Stimulated activated CD8-positive, alpha-beta memory T cell treated with anti-CD3 and anti-CD28 coated beads, Interleukin-15, amount 100 ng/mL, for 4 hours (primary cell): ENCODE results near the gene SELENOS.
A peak's percentile ranks its signal among the peaks of the same experiment; 100 is the strongest.

ENCODE experiments used
- DNase-seq, 2 donors: peaks; one replicate each; pipeline ENCODE4 v3.0.0-alpha.2; 2020; ENCODE audit warnings: low read depth in 2 of 2

The SELENOS gene, protein sequence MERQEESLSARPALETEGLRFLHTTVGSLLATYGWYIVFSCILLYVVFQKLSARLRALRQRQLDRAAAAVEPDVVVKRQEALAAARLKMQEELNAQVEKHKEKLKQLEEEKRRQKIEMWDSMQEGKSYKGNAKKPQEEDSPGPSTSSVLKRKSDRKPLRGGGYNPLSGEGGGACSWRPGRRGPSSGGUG

DNA sequence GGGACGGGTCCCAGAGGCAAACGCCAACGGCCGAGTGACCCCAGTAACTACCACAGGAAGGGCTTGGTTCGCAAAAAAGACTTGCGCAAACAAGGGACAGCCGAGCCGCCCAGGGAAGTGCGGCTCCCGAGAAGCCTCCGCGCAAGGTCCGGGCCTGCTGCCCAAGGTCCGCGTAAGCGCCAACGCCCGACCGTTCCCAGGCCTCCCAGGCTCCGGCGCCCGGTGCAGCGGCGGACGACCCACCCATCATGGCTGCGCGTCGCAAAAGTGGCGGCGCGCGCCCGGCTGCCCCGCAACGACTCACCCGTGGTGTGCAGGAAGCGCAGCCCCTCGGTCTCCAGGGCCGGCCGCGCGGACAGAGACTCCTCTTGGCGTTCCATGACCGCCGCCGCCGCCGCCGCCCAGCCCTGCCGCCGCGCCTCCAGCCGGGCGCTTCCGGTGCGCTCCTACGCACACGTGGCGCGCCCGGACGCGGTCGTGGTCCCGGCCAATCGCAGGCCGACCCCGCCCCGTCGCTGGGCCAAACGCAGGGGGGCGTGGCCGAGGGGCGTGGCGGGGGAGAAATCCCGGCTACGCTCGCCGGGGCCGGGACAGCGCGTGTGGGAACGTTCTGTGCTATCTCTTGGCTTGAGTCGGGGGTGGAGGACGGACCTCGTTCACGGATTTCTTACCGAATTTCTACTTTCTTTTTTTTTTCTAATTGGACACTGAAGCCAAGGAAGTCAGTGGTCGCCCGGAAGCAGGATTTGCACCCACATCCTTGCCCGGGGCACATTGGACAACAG lies at the start of gene SELENOS:
Gene SELENOS, minus strand, starts transcription at position 448 of the 785 bp plus-strand sequence. Its CDS starts 68 bp downstream, at position 380.
- DNase-seq = peak; percentile 72 to 80

DNA sequence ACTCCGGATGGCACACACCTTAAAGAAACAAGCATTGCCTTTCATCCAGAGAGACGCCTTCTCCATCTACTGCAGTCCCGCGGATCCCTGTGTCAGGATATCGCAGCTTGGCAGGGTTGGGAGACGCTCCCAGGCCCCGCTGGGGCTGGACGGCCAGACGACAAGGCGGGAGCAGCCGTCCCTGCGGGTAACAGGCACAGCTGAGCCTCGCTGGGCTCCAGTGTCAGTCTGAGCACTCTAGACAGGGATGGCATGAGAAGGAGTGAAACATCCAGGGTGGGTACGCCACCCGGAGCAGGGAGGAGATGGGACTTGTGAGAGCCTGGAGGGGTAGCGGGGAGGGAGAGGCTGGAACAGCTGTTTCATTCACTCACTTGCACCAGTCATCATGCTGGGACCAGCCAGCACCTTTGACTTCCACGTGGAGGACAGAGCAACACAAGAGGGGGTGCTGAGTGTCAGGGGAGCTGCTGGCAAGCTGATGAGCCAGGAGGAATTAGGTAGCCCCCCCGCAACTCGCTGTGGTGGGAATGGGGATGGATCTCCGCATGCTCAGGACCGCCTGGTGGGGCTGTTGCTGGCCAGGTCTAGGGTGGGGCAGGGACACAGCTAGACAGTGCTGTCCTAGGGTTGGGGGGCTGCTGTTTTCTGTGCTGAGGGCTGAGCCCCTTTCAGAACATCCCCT lies 49.3 kb upstream of the SELENOS start:
- DNase-seq = no peak

DNA sequence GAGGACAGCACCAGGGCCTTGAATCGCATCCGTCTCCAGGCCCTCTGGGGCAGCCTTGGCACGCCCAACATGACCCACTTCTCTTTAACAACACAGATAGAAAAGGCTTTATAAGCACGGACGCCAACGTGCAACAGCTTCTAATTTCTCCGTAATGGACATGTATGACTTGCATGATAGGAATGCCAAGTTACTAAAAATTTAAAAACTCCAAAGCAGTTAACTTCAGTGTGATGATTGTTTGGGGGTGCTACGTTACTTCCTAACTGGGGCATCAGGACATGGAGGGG lies 48.7 kb upstream of the SELENOS start:
- no peak for DNase-seq

DNA sequence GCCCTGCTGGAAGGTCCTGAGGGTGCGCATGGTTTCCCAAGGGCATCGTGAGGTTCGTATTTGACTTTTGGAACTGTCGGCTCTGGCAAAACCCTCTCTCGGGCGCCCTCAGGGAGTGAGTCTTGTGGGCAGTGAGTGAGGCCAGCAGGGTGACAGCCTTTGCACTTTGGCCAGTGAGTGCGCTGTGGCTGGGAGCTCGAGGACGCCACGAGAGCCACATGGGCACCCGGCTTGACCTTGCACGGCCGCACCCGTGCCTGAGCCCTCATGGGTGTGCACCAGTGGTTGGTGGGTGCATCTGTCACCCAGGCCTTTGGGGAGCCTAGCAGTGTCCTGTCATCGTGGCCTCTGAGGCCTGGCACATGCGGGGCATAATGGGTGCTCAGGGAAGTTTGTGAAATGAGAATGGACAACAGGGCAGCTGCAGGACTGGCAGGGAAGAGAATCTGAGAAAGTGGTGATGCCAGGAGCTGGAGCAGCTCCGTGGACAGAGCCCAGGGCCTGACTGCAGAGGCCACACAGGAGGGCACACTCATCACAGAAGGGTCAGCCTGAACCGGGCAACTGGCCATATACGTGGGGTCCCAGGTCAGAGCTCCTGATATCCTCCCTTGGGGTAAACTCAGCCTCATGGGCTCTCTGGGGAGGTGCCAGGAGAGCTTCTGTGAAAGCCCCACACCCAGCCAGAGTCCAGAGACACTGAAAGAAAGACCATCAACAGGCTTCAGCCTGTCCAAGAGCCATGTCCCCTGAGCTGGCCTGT lies 48.2 kb upstream of the SELENOS start:
- DNase-seq = no peak

DNA sequence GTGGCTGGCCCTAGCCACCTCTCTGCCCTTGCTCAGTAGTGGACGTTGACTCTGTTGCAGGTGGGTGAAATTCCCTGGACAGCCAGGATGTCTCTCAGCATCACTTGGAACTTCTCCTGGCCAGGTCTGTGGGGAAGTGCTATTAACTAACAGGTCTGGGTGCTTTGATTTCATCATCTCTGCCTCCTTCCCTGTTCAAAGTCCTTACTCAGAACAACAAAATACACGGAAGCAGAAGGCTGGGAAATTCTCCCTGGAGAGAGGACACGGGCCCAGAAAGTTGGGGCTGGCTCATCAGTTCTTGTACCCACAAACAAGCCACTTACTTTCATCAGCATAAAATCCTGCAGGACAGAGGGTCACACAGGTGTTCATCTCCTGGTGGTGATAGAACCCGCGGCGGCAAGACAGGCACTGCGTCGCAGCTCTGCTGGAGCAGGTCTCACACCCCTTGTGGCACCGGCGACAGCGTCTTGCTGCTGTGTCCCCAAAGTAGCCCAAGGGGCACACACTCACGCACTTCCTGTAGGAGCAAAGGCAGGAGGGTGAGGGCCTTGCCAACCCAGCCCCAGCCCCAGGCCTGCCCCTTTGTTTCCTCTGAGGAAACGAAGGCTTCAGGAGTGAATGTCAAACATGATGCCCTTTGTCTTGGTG lies 47.4 kb upstream of the SELENOS start:
- DNase-seq = no peak

DNA sequence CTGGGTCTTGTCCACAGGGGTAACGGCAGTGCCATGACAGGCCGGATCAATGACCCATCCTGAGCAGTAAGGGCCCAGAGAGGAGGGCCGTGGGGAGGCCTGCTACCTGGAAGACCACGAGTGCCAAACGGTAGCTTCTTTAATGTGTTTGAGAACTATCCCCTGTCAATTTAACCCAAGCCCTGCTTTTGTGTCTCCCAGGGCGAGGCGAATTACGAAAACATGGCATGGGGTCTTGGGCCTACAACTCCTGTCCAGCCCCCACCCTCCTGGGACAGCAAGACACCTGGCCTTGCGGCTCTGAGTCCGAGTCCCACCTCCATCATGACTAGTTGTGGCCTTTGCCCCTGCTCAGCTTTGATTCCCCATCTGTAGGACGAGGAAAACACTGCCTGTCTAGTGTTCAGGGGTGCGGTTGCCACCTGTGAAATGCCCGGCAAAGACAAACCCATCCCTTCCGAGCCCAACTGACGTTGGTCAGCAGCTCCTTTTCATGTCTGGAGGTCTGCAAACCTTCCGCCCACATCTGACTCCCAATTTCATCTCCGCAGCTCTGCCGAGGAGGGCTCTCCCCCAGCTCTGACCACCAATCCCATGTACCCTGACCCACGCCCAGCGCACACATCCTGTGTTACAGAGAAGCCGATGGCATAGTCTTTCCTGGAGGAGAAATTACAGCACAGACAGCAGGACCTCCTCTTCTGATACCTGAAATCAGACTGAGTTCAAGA lies 46.7 kb upstream of the SELENOS start:
- no peak for DNase-seq

DNA sequence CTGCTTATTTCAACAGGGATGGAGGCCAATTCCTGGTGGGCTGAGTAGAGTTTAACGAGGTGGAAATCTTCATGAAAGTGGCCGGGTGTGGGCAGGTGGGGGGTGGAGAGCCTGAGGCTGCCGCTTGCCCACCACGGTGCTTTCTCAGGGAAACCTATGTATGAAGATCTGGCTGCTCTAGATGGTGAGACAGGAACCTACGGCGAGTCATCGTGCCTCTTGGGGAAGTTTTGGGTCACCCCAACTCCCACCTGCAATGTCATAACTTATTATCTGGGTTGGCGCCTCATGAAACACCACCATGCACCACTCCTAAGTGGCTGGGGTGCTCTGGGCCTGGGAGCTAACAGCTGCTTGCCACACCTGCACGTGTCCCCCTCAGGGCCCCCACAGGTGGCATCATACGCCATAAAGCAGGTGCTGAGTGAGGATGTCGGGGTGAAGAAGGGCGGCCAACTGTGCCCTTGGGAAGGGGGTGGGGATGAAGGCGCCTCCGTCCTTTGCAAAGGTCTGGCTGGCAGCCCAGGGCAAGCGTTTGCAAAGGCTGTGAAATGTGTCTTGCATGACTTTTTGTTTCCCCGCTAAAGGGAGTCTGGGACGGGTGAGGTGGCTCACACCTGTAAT lies 45.7 kb upstream of the SELENOS start:
- no peak for DNase-seq

DNA sequence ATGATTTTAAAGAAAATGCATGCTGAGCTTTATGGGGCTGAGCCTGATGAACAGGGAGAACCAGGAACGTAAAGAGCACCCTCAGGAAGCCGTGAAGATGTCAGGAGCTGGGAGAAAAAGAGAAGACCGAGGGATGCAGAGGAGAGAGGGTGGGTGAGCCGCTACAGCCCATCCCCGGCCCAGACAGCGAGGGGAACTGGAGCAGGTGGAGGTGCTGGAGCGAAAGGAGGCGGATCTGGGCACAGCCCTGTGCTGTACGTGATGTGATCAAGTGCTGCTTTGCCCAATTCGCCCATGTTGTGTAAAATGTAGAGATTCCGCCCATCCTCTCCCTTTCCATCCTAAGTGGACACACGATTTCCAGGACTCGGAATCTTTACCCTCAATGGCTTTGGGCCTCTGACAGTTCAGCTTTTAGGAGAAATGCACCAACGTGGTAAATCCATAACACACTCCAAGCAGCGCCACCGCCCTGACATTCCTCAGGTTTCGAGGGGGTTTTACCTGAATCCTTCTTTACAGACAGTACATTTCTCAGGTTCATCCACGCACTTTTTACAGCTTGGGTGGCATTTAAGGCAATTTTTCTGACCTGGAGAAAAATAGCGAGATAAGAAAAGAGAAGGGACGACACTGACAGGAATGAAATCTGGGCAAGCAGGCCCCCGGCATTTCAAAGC lies 44.9 kb upstream of the SELENOS start:
- DNase-seq = no peak

DNA sequence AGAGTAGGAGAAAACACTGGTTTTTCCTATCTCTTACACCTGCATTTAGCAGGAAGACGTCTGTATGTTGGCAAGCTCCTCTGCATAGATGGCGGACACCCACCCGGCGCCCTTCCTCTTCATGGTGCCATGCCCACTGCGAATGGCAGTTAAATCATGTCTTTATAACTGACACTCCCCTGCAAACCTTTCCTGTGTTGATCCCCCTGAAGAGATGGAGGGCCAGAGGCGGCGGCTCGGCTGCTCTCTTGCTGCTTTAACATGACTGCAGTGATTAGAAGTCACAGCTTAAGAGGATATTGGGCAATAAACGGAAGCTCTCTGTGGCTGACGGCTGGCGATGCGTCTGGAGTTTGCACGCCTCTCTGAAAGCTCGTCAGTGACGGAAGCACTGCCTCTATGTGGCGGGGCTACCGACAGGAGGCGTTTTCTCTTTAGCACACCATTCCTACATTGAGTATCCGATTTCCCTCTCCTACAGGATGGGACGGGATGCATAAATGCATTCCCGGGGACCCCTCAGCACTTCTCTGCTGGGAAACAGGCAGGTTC lies 43.3 kb upstream of the SELENOS start:
- DNase-seq = peak; percentile 28

DNA sequence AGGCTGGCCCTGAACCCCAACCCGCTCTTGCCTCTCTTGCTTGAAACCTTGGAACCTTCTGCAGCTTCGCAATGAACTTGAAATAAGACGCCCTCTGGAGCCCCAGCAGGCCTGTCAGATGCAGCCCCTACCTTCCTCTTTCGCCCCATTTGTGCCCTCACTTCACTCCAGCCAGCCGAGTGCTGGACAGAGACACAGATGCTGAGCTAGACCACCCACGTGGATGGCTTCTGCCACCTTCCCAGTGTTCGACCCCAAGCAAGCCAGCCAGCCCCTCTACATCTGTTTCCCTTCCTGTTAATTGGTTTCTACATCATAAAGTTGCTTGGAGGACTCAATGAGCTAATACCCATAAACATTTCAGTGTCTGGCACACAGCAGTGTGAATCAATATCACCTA lies 41.6 kb upstream of the SELENOS start:
- DNase-seq = no peak

DNA sequence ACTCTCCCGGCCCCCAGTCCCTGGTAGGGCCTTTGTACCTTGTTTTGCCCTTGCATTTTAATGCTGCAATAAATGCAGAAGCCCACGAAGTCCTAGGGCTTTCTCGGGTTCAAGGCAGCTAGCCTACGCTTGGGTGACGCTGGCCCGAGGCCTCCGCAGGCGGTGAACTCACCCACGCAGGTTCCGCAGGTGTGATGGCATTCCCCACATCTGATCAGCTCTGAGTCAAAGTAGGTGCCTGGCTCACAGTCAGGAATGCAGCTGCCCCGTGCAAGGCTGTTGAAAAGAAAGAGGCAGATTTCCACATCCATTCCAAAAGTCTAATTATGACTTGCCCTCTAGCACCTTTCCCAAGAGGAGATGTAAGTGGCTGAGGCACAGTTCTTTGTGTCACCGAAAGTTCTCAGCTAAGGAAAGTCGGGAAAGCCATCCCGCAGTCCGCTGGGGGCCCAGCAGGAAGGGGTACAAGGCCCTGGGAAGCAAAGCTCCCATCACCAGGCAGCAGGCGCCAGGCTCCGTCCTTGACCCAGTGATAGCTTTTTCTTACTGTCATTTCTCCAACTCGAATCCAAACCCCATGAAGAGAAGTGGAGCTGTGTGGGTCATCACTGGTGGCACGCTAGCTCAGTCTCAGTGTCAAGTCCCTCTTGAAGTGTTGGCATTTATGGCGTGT lies 41.0 kb upstream of the SELENOS start:
- DNase-seq = no peak

DNA sequence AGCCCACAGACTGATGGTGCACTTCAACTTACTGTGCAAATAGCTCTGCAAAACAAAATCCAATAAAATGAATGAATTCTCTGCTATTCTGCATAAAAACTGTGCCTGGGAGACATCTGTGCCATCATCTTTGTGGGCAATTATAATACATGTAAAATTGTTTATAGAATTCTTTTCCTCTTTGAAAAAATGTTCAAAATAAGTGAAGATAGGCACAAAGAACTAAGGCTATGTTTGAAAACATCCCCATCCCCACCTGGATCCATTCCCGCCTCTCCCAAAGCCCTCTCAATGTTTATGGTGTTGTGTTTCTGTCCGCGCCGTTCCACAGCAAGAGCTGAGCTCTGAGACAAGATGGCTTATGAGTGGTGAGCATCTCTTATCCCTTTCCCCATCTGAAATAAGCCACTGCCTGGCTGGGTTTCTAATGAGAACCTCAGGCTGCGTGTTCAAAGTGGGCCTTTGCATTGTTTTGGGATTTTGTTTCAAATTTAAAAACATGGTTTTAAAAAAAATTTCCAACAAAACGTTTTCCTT lies 40.1 kb upstream of the SELENOS start:
- no peak for DNase-seq

DNA sequence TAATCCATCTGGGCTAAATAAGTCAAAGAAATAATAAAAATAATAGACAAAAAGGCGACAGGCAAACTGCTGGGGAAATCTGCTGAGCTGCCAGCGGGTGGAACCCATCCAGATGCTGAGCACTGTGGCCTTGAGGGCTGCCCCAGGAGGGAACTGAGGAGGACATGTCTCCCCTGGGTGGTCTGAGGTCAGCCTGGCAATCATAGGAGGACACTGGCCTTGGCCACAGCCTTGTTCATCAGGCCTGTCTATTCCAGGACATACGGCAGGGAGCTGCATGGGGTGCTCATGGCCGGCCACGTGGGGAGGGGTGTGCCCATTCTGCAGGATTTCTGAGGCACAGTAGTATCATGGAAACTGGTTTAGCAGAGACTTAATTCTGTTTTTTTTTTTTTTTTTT lies 39.2 kb upstream of the SELENOS start:
- no peak for DNase-seq

DNA sequence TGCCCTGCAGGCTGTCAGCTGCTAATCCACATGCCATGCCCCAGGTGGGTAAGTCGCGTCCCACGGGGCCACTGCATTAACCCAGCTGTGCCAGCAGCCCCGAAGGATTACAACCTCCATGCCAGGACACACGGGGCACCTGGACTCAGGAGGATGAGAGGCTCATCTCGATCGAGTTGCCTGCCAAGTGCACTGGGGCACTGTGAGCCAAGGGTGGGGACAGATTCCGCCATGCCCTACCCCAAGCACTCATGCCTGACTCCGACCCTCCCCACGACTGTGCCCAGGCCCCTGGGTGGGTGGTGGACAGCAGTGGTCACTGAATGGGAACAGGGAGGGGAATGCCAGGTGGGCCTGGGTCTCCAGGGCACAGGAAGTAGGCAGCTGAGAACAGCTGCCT lies 38.5 kb upstream of the SELENOS start:
- DNase-seq = no peak

DNA sequence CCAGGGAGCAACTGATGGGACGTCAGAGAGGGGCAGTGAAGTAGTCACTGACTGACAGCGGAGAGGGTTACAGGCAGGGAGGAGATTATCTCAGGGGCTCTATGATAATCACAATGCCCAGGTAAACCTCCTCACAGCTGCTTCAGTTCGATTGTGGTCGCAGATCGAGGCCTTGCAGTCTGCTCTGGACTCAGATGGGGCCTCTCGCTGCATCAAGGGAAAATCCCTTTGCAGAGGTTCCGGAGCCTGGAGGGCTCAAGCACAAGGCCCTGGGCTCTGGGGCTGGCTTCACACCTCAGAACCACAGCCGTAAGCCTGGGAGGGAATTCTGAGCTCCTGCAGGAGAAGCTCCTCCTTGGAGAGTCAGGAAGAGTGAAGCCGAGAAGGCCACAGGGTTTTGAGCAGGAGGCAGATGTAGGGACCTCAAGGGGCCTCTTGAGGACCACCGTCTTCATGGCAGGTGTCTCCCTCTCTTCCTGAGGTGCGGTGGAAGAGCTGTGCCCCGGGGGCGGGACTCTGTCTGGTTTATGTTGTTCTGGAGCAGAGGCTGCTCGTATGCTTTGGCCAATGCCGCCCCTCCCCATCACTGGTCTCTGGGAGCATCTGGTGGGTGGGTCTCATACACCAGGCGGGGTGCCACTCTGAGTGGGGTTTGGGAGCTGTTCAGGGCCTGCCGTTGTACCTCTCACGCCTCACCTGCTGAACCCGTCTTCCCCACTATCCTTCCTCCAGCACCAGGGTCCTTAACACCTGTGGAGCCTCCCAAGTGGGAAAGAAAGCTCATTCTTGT lies 37.2 kb upstream of the SELENOS start:
- DNase-seq = no peak

DNA sequence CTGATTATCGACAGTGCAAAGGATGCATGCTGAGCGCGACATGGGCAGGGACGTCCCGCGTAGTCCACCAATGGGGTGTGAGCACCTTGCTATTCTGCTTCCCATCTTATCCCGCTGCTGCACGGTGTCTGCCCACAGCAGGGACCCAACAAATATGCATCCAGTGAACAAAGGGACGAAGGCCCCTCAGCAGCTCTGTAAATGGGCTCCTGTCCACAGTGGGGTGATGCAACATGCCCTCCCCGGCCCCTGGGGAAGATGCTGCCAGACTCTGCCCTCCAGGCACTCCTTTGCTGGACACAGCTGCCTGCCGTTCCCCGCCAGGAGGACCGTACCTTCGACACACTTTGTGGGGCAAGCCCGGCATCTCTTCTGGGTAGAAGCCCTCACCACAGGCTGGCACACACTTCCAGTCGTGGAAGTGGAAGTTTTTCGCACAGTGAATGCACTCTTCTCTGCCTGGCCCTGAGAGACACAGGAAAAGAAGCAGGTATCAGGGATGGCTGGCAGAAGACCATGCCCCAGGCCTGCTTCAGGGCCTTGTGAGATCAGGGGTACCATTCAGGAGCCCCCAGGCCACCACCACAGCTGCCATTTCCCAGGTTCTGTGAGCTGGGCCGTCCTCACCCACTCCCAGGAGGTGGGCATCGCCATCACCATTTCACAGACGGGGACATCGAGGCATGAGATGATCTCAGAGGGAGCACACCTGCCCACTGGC lies 35.9 kb upstream of the SELENOS start:
- no peak for DNase-seq

DNA sequence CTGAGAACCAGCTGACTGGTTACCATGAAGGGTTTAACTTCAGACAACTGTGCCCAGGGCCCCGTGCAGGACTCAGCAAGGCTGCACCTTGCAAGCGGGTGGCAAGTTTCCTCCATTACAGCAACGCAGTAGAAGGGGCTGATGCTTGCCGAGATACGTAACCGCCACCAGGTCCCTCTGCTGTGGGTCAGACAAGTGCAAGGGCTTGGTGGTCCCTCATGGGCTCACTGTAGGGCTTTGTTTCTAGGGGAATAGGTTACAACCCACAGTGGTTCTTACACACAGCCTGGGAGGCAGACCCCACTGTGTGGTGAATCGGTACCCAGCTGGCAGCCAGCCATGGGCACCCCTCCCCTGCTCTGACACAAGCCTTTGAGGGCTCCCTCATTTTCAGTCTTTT lies 33.2 kb upstream of the SELENOS start:
- DNase-seq = no peak

DNA sequence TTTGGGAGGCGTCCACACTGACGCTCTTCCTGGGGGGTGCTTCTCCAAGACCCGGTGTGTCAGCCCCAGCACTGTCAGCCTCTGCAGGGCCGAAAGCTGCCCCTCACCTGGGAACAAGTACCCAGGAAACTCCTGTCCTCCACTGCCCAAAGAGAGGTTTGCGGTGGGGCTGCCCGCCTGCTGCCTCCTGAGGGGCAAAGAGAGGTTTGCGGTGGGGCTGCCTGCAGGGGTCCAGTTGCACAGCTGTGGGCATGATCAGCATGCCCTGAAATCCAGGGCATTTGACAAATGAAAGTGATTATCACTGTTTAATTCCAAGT lies 32.8 kb upstream of the SELENOS start:
- DNase-seq = no peak
